IPS-15b (cell line): Measurements from ENCODE around the gene STIM1.
"Not testable (repeated sequence)": the region's sequence is repeated elsewhere in the genome, so short reads cannot be mapped to it uniquely, and the experiment has no call there.

Source experiments
- H3K27me3 ChIP-seq: one replicate; pipeline ENCODE4 v1.6.1; 2013; ENCODE audit warnings: low read length; ENCODE audit not compliant: control insufficient read depth, insufficient read depth
- H3K36me3 ChIP-seq: one replicate; pipeline ENCODE4 v1.6.1; 2013; ENCODE audit warnings: low read length; ENCODE audit not compliant: control insufficient read depth, insufficient read depth
- H3K4me1 ChIP-seq: one replicate; pipeline ENCODE4 v1.6.1; 2013; ENCODE audit warnings: mild to moderate bottlenecking, low read length; ENCODE audit not compliant: control insufficient read depth, insufficient read depth
- H3K4me3 ChIP-seq: one replicate; pipeline ENCODE4 v1.5.1; 2013; ENCODE audit warnings: low read depth, low read length
- H3K9ac ChIP-seq: one replicate; pipeline ENCODE4 v1.6.1; 2013; ENCODE audit warnings: low read depth, mild to moderate bottlenecking, low read length
- H3K9me3 ChIP-seq: one replicate; pipeline ENCODE4 v1.6.1; 2013; ENCODE audit warnings: mild to moderate bottlenecking, low read length; ENCODE audit not compliant: control insufficient read depth, insufficient read depth

Gene STIM1

DNA sequence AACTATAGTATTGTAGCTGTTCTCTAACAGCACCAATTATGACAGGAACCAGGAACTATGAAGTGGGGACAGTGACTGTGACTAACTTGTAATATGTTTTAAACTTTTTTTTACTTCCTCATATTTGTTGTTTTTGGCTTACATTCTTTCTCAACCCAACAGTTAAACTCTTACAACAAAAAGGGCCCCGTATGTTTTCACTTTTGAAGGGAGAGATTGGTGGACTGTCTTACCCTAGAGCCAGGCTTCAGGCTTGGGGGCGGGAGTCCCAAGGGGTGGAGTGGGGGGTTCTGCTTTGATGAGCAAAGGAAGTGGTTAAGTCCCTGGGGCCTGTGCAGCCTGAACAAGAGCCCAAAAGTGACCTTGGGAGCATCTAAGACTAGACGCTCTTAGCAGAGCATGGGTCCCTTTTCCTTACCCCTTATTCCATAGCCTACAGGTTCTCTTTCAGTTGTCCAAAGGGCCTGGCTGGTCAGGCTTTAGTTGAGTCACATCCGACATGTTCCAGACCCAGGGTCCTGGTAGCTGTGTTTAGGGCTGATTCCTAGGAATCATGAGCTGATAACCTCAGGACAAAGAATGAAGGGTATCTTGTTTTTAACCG lies 38.8 kb downstream of the STIM1 start:
- no peaks in the 10 kb centered on the region for H3K36me3 ChIP-seq
- H3K4me3 ChIP-seq: no peak overlapping the region
- no peak overlapping the region for H3K9ac ChIP-seq
- no peaks in the 10 kb centered on the region for H3K4me1 ChIP-seq
- H3K9me3 ChIP-seq: no peaks in the 10 kb centered on the region
- no peaks in the 10 kb centered on the region for H3K27me3 ChIP-seq

DNA sequence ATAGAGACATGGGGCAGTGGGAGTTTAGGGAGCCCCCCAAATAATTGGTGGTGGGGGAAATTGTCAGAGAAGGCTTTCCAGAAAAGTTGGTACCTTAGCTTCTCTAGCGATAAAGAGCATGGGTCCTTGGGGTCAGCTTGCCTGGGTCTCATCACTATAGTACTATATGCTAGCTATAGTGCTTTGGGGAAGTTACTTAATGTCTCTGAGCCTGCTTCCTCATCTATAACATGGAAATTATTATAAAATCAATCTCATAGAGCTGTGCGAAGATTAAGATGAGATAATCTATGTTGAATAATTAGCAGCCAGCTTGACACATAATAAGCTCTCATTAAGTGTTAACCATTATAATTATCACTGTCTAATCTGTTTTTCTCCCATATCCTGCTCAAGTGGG lies 41.2 kb downstream of the STIM1 start:
- no peaks in the 10 kb centered on the region for H3K27me3 ChIP-seq

DNA sequence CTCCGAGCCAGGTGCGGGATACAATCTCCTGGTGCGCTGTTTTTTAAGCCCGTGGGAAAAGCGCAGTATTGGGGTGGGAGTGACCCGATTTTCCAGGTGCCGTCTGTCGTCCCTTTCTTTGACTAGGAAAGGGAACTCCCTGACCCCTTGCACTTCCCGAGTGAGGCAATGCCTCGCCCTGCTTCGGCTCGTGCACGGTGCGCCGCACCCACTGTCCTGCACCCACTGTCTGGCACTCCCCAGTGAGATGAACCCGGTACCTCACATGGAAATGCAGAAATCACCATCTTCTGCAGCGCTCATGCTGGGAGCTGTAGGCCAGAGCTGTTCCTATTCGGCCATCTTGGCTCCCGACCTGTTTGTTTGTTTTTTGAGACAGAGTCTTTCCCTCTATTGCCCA lies 44.8 kb downstream of the STIM1 start:
- H3K27me3 ChIP-seq, H3K4me1 ChIP-seq, H3K36me3 ChIP-seq, H3K9ac ChIP-seq, H3K9me3 ChIP-seq, H3K4me3 ChIP-seq: not testable (repeated sequence)

More for the DNA sequence above, 41.2 kb downstream of the STIM1 start:
- Histone ChIP-seq H3K4me3 (no peak overlapping the region), H3K36me3 (no peaks in the 10 kb centered on the region), H3K9me3 (no peaks in the 10 kb centered on the region), H3K4me1 (no peaks in the 10 kb centered on the region), H3K9ac (no peak overlapping the region)

DNA sequence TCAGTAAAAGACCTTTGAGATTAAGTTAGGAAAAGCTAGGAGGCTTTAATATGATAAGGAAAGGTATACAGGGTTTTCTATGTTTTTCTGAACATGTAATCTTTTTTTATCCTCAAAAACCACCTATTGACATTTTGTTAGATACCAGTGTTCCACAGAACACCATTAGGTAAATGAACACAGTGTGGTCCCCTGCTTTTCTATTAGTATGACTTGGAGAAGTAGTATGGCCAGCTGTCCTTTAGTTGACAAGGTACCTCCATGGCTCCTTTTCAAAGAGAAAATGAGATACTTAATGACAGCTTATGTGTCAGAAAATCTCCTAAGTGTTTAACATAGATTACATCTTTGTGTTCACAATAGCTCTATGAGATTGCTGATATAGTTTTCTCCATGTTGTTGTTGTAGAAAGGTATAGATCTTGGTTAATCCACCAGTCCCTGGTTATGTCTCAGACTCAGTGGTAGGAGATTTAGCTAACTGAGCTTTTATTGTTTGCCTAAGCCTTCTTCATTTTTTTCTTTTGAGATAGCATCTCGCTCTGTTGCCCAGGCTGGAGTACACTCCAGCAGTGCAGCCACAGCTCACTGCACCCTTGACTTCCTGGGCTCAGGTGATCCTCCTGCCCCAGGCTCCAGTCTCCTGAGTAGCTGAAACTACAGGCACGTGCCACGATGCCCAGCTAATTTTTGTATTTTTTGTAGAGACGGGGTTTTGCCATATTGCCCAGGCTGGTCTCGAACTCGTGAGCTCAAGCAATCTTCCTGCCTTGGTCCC lies 46.0 kb downstream of the STIM1 start:
- no peak overlapping the region for H3K9ac ChIP-seq
- no peaks in the 10 kb centered on the region for H3K27me3 ChIP-seq
- no peak overlapping the region for H3K4me3 ChIP-seq
- no peaks in the 10 kb centered on the region for H3K36me3 ChIP-seq
- peaks cover 5% of the 10 kb centered on the region for H3K4me1 ChIP-seq
- H3K9me3 ChIP-seq: no peaks in the 10 kb centered on the region

DNA sequence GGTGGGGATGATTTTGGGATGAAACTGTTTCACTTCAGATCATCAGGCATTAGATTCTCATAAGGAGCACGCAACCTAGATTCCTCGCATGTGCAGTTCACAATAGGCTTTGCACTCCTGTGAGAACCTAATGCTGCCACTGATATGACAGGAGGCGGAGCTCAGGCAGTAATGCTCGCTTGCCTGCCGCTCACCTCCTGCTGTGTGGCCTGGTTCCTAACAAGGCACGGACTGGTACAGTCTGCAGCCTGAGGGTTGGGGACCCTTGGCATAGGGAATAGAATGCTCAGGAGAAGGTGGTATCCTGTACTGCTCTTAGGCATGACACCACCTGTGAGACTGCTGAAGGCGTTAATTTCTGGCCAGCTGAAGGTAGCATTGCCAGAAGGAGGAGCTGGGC lies 47.0 kb downstream of the STIM1 start:
- H3K36me3 ChIP-seq: no peaks in the 10 kb centered on the region
- no peak overlapping the region for H3K4me3 ChIP-seq
- no peak overlapping the region for H3K9ac ChIP-seq
- no peaks in the 10 kb centered on the region for H3K27me3 ChIP-seq
- H3K9me3 ChIP-seq: no peaks in the 10 kb centered on the region
- peaks cover 5% of the 10 kb centered on the region for H3K4me1 ChIP-seq

DNA sequence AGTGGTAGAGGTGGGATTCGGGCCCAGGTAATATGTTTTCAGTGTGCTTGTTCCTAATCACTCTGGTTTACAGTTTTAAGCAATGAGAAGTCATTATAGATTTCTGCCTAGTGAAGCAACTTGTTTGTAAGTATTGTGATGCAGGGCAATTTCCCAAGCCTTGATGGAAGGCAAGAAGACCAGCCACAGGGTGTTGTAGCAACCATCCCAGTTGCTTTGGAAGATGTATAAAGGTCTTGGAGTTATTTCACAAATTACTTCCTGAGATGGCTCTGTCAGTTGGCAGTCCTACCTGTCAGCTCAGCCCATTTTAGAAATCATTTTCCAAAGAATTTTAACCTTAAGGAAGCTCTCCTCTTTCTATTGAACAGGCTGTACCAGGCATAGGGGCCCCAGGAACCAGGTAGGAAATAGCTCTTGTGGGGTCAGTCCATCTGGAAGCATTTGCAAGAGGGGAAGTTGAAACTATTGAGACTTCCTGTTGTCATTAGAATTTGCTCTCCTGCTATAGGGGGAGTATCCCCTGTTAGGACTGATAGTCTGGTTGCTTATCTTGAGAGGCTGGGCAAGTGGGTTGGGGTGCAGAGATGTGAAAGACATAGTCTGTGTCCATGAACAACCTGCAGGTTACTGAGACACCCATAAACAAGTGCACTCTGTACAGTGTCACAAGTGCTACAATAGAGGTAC lies 47.9 kb downstream of the STIM1 start:
- Histone ChIP-seq H3K36me3 (no peaks in the 10 kb centered on the region), H3K4me3 (no peak overlapping the region), H3K9ac (no peak overlapping the region), H3K9me3 (no peaks in the 10 kb centered on the region), H3K4me1 (peaks cover 5% of the 10 kb centered on the region), H3K27me3 (no peaks in the 10 kb centered on the region)

DNA sequence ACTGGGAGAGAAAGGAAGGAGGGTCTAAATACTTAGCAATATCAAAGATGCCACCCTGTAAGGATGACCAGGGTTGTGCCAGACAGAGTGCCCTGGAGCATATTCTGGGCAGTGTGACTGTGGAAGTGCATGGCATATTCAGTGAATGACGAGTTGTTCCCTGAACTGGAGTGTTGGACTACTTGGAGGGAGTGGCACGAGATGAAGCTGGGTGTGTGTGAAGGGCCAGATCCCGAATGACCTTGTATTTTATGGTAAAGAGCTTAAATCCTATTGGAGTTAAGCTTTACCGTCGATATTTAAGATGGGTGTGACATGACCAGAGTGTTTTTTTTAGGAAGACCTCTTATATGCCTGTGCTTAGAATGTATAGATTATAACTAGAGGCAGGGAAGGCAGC lies 48.8 kb downstream of the STIM1 start:
- no peak overlapping the region for H3K4me3 ChIP-seq
- peaks cover 5% of the 10 kb centered on the region for H3K4me1 ChIP-seq
- no peaks in the 10 kb centered on the region for H3K27me3 ChIP-seq
- no peaks in the 10 kb centered on the region for H3K36me3 ChIP-seq
- no peak overlapping the region for H3K9ac ChIP-seq
- no peaks in the 10 kb centered on the region for H3K9me3 ChIP-seq

DNA sequence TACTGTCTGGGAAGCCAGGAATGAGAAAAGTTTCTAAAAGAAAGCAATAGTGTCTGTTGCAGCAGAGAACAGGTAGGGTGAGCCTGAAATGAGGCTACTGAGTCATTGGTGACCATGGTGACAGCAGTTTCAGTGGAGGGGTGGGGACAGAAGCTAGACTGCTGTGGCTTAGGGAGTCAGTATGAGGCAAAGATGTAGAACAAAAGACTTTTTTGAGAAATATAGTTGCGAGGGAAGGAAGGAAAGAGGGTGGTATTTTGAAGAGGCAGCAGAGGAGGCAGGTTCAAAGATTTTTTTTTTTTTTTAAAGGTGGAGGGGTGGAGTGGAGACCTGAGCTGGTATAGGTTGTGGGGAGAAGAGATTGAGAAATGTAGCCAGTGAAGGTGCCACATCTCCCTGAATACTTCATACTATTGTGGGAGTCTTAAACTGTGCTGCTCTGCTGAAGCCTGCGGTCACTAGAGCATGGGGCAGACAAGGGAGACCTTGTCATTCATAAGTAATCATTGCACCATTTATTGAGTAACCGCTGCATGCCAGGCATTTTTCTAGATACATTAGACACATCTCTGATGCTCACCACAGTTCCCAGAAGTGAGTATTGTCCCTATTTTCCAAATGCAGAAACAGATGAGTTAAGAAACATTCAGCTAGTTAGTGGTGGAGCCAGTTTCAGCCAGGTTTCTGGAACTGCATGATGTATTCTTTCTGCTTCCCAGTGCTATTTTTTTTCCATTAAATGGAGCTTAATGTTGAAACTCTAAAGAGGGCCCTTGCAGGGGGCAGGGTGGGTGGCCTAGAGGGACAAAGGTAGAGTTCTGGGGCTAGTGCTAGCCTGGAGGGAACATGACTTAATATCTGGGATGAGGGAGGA lies 49.9 kb downstream of the STIM1 start:
- no peaks in the 10 kb centered on the region for H3K36me3 ChIP-seq
- no peaks in the 10 kb centered on the region for H3K27me3 ChIP-seq
- H3K9me3 ChIP-seq: no peaks in the 10 kb centered on the region
- H3K4me1 ChIP-seq: peaks cover 5% of the 10 kb centered on the region
- H3K4me3 ChIP-seq: no peak overlapping the region
- no peak overlapping the region for H3K9ac ChIP-seq

DNA sequence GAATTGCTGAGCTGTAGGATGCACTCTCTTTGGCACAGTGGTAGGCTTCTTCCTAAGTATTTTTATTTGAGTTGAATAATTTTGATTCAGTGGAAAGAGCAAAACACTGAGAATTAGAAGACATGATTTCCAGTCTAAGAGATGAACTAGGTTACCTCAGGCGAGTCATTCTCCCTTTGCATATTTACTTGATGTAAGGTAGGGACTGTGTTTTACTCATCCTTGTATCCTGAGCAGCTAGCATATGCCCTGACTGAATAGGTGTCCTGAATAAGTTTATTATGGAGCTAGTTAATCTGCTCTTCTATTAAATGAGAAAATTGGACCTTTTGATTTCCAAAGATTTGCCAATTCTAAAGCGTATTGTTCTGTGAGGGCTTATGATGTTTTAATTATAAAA lies 50.7 kb downstream of the STIM1 start:
- Histone ChIP-seq H3K36me3 (no peaks in the 10 kb centered on the region), H3K9me3 (no peaks in the 10 kb centered on the region), H3K4me3 (no peak overlapping the region), H3K27me3 (no peaks in the 10 kb centered on the region), H3K9ac (no peak overlapping the region), H3K4me1 (peaks cover 5% of the 10 kb centered on the region)

DNA sequence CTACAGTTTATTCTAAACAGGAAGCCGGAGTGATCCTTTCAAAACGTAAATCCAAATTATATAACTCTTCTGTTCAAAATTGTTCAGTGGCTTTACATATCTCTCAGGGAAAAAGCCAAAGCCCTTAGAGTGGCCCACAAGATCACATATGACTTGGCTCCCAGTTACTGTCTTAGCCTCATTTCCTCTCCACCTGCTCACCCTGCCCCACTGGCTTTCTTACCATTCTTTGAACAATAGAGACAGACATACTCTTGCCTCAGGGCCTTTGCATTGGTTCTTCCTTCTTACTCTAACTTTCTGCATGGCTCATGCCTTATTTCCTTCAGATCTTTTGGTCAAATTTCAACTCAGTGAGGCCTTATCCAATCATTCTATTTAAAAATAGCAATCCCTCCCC lies 52.1 kb downstream of the STIM1 start:
- H3K4me3 ChIP-seq: no peak overlapping the region
- no peaks in the 10 kb centered on the region for H3K27me3 ChIP-seq
- peaks cover 5% of the 10 kb centered on the region for H3K4me1 ChIP-seq
- no peak overlapping the region for H3K9ac ChIP-seq
- H3K9me3 ChIP-seq: no peaks in the 10 kb centered on the region
- H3K36me3 ChIP-seq: no peaks in the 10 kb centered on the region

DNA sequence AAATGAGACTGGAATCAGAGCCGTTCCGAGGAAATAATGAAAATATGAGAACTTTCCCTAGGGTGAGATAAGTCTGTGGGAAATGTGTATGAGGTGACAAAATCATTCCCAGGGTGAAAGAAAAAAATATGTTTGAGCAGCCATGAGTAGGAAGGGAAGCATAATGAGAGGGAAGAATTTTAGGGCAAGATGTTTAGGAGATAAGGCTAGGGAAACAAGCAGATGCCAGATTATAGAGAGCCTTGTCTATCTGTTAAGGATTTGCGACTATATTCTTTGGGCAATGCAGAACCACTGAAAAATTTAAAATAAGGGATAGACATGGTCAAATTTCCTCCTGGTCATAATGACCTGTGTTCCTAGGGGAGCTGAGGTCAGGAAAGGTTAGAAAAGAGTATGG lies 54.4 kb downstream of the STIM1 start:
- H3K9ac ChIP-seq: no peak overlapping the region
- no peaks in the 10 kb centered on the region for H3K27me3 ChIP-seq
- H3K36me3 ChIP-seq: no peaks in the 10 kb centered on the region
- H3K9me3 ChIP-seq: no peaks in the 10 kb centered on the region
- peaks cover 5% of the 10 kb centered on the region for H3K4me1 ChIP-seq
- H3K4me3 ChIP-seq: no peak overlapping the region
